Keratinocyte (primary cell): ENCODE results near the gene HLA-C. TPM values are rescaled to one million over a fixed set of nuclear protein-coding genes. Genes with fewer than 3 reads are reported as not detected.
"Not testable (repeated sequence)": the region's sequence is repeated elsewhere in the genome, so short reads cannot be mapped to it uniquely, and the experiment has no call there.

Source experiments
- DNase-seq: peaks from one replicate; pipeline ENCODE4 v3.0.0-alpha.2; 2011; ENCODE audit warnings: low read depth, missing footprints, low spot score
- FAIRE-seq: peaks from 2 replicates; lab custom pipeline; 2011; peaks lifted over from hg19 to GRCh38; lab: Jason Lieb, UNC
- H2AFZ ChIP-seq: 2 replicates; pipeline ENCODE4 v1.6.0; 2012; ENCODE audit warnings: low read length, control low read depth, inconsistent platforms; ENCODE audit not compliant: control insufficient read depth
- H3K27ac ChIP-seq: 2 replicates; pipeline ENCODE4 v1.5.1; 2011; ENCODE audit warnings: low read length; ENCODE audit not compliant: control insufficient read depth, insufficient read depth
- H3K27me3 ChIP-seq: 3 replicates; pipeline ENCODE4 v1.6.0; 2011; ENCODE audit warnings: low read length; ENCODE audit not compliant: control insufficient read depth, insufficient read depth; ENCODE audit errors: extremely low read depth
- H3K36me3 ChIP-seq, 2 experiments: 2 replicates in 1 of 2; 3 replicates in 1 of 2; pipeline ENCODE4 v1.5.1; 2011; ENCODE audit warnings: low read length in 2 of 2, mild to moderate bottlenecking in 1 of 2; ENCODE audit not compliant: control insufficient read depth in 2 of 2, insufficient read depth in 2 of 2; ENCODE audit errors: extremely low read depth in 1 of 2
- H3K4me1 ChIP-seq: 3 replicates; pipeline ENCODE4 v1.5.1; 2011; ENCODE audit warnings: low read length; ENCODE audit not compliant: control insufficient read depth, insufficient read depth; ENCODE audit errors: extremely low read depth
- H3K4me2 ChIP-seq: 3 replicates; pipeline ENCODE4 v1.6.0; 2011; ENCODE audit warnings: low read depth, low read length; ENCODE audit not compliant: control insufficient read depth, insufficient read depth; ENCODE audit errors: extremely low read depth
- H3K4me3 ChIP-seq, 3 experiments: fragments of 200-600 bp in 1 of 3; sonication (generic) in 1 of 3; 2 replicates in 2 of 3; 3 replicates in 1 of 3; pipeline ENCODE4 v1.5.1; 2011 to 2016; ENCODE audit warnings: low read length in 3 of 3, mild to moderate bottlenecking in 3 of 3, control low read depth in 2 of 3, inconsistent platforms in 1 of 3, low read depth in 1 of 3, mixed read lengths in 1 of 3, mixed run types in 1 of 3, moderate library complexity in 1 of 3; ENCODE audit not compliant: control insufficient read depth in 2 of 3, insufficient read depth in 2 of 3; ENCODE audit errors: extremely low read depth in 1 of 3
- H3K79me2 ChIP-seq: 2 replicates; pipeline ENCODE4 v1.6.0; 2012; ENCODE audit warnings: low read length; ENCODE audit not compliant: control insufficient read depth, insufficient read depth
- H3K9ac ChIP-seq: 3 replicates; pipeline ENCODE4 v1.6.0; 2011; ENCODE audit warnings: low read length; ENCODE audit not compliant: control insufficient read depth, insufficient read depth; ENCODE audit errors: extremely low read depth
- H3K9me1 ChIP-seq: 3 replicates; pipeline ENCODE4 v1.6.0; 2011; ENCODE audit warnings: low read length; ENCODE audit not compliant: control insufficient read depth, insufficient read depth; ENCODE audit errors: extremely low read depth
- H3K9me3 ChIP-seq: 2 replicates; pipeline ENCODE4 v1.5.1; 2012; ENCODE audit warnings: low read depth, low read length; ENCODE audit not compliant: control insufficient read depth
- H4K20me1 ChIP-seq: 3 replicates; pipeline ENCODE4 v1.6.0; 2011; ENCODE audit warnings: low read length; ENCODE audit not compliant: control insufficient read depth, insufficient read depth; ENCODE audit errors: extremely low read depth
- CTCF ChIP-seq, 3 experiments: IDR thresholded peaks in 1 of 3; conservative IDR thresholded peaks in 1 of 3; optimal IDR thresholded peaks in 1 of 3; 2 replicates in 2 of 3; 3 replicates in 1 of 3; pipeline versions ENCODE3 to v1.5.1; 2011; ENCODE audit warnings: low read length in 3 of 3, mild to moderate bottlenecking in 3 of 3, moderate library complexity in 2 of 3, control low read depth in 1 of 3, inconsistent platforms in 1 of 3; ENCODE audit not compliant: insufficient read depth in 2 of 3; ENCODE audit errors: extremely low read depth in 1 of 3
- EZH2 ChIP-seq: IDR thresholded peaks from one replicate; pipeline ENCODE4 v1.6.1; 2012; ENCODE audit warnings: inconsistent platforms, mild to moderate bottlenecking, low read length, moderate library complexity
- dilution Hi-C: fragments of 300-500 bp; cut with MboI; formaldehyde crosslinking; loops from one replicate; pipeline ENCODE4 v1.7.0; 2020; ENCODE audit warnings: low sequenced_read_pairs; ENCODE audit not compliant: extremely low pct_ligation_motif_present
- polyA plus RNA-seq, 5 experiments: library from polyadenylated mRNA; depleted of rRNA in 3 of 5; stranded (reverse) in 3 of 5; stranded (forward) in 1 of 5; unstranded in 1 of 5; fragments of >200 nt; gene quantifications; 1 replicate in 1 of 5; 2 replicates in 3 of 5; 3 replicates in 1 of 5; pipeline versions ENCODE4 v1.2.1 to v1.2.3, GENCODE V29; 2011 to 2012; ENCODE audit warnings: missing spikeins in 2 of 5, low read depth in 1 of 5, low replicate concordance in 1 of 5

The HLA-C gene
- polyA plus RNA-seq, 1 donor (not counting 4 experiments of a cell fraction or from before 2014, with no cell fraction given), result 330 TPM

GRCh38 chr6:31285982-31286381 lies 14.1 kb upstream of the HLA-C start:
- H3K79me2 ChIP-seq, result no peaks in the 10 kb centered on the region
- no peak overlapping the region for H3K4me3 ChIP-seq
- no peaks in the 10 kb centered on the region for H4K20me1 ChIP-seq

GRCh38 chr6:31285486-31285885 lies 13.6 kb upstream of the HLA-C start:
- H2AFZ ChIP-seq, result no peak overlapping the region
- H3K4me1 ChIP-seq, result no peaks in the 10 kb centered on the region
- DNase-seq, result no peak
- no peak for FAIRE-seq
- TF ChIP-seq CTCF (optimal IDR thresholded peaks at IDR 0.05 in 1 of 3, IDR thresholded peaks at IDR 0.05 in 1 of 3, conservative IDR thresholded peaks at IDR 0.05 in 1 of 3; ENCODE audit: extremely low read depth in 1 of 3, insufficient read depth in 2 of 3, low read length in 3 of 3) (no peak), EZH2 (no peak)
- H4K20me1 ChIP-seq, result no peaks in the 10 kb centered on the region
- H3K4me2 ChIP-seq, result no peak overlapping the region
- no peaks in the 10 kb centered on the region for H3K79me2 ChIP-seq
- H3K9me3 ChIP-seq, result no peaks in the 10 kb centered on the region
- H3K27me3 ChIP-seq, result no peaks in the 10 kb centered on the region
- no peak overlapping the region for H3K4me3 ChIP-seq
- no peaks in the 10 kb centered on the region for H3K9me1 ChIP-seq
- dilution Hi-C loops, result no loop called here
- no peak overlapping the region for H3K27ac ChIP-seq
- H3K9ac ChIP-seq, result no peak overlapping the region
- no peaks in the 10 kb centered on the region for H3K36me3 ChIP-seq

More at GRCh38 chr6:31285982-31286381, 14.1 kb upstream of the HLA-C start:
- Histone ChIP-seq H3K9ac (no peak overlapping the region), H3K27me3 (no peaks in the 10 kb centered on the region), H3K27ac (no peak overlapping the region), H2AFZ (no peak overlapping the region), H3K36me3 (no peaks in the 10 kb centered on the region), H3K9me1 (no peaks in the 10 kb centered on the region), H3K9me3 (no peaks in the 10 kb centered on the region), H3K4me1 (no peaks in the 10 kb centered on the region), H3K4me2 (no peak overlapping the region)
- dilution Hi-C loops, result no loop called here
- DNase-seq (no peak), FAIRE-seq (no peak)
- no peak for TF ChIP-seq CTCF (optimal IDR thresholded peaks at IDR 0.05 in 1 of 3, IDR thresholded peaks at IDR 0.05 in 1 of 3, conservative IDR thresholded peaks at IDR 0.05 in 1 of 3; ENCODE audit: extremely low read depth in 1 of 3, insufficient read depth in 2 of 3, low read length in 3 of 3)
- no peak for TF ChIP-seq EZH2

GRCh38 chr6:31279647-31280046 lies 7.8 kb upstream of the HLA-C start:
- H4K20me1 ChIP-seq, H3K4me1 ChIP-seq, FAIRE-seq, H3K4me2 ChIP-seq, H3K4me3 ChIP-seq, H3K27ac ChIP-seq, H3K36me3 ChIP-seq, DNase-seq, H3K27me3 ChIP-seq, H3K79me2 ChIP-seq, H2AFZ ChIP-seq, H3K9me1 ChIP-seq, dilution Hi-C loops, H3K9ac ChIP-seq, H3K9me3 ChIP-seq: not testable (repeated sequence)
